Stomach (tissue), 4 donors: ENCODE results near the gene DNM3.

Experiments
- EP300 ChIP-seq: sonication (generic); formaldehyde crosslinking; IDR thresholded peaks from one replicate; pipeline ENCODE4 v1.6.1; 2017; ENCODE audit warnings: antibody characterized with exemption
- POLR2A ChIP-seq, 4 donors: fragments of 450-650 bp; IDR thresholded peaks; one replicate each; pipeline ENCODE4 v1.6.1; 2016; ENCODE audit warnings: antibody characterized with exemption in 4 of 4, control low read depth in 2 of 4, mild to moderate bottlenecking in 1 of 4, moderate library complexity in 1 of 4
- POLR2AphosphoS5 ChIP-seq, 3 donors: sonication (generic); formaldehyde crosslinking; IDR thresholded peaks; one replicate each; pipeline ENCODE4 v1.6.1; 2016; ENCODE audit warnings: antibody characterized with exemption in 3 of 3
- TF ChIP-seq, protein P1 (sequence below), 7 experiments: fragments of 450-650 bp in 4 of 7; fragments of 200-600 bp in 3 of 7; sonication (generic) in 3 of 7; IDR thresholded peaks; one replicate each; pipeline ENCODE4 v1.5.1; 2016 to 2019; ENCODE audit warnings: antibody characterized with exemption in 7 of 7, control low read depth in 2 of 7, mild to moderate bottlenecking in 1 of 7

- TF ChIP-seq, protein P1, sequence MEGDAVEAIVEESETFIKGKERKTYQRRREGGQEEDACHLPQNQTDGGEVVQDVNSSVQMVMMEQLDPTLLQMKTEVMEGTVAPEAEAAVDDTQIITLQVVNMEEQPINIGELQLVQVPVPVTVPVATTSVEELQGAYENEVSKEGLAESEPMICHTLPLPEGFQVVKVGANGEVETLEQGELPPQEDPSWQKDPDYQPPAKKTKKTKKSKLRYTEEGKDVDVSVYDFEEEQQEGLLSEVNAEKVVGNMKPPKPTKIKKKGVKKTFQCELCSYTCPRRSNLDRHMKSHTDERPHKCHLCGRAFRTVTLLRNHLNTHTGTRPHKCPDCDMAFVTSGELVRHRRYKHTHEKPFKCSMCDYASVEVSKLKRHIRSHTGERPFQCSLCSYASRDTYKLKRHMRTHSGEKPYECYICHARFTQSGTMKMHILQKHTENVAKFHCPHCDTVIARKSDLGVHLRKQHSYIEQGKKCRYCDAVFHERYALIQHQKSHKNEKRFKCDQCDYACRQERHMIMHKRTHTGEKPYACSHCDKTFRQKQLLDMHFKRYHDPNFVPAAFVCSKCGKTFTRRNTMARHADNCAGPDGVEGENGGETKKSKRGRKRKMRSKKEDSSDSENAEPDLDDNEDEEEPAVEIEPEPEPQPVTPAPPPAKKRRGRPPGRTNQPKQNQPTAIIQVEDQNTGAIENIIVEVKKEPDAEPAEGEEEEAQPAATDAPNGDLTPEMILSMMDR (IDR thresholded peaks at IDR 0.05) = no peak
- TF ChIP-seq POLR2A (IDR thresholded peaks at IDR 0.05) (no peak), EP300 (no peak), POLR2AphosphoS5 (IDR thresholded peaks at IDR 0.05) (no peak)
These were observed 344.7 kb downstream of the DNM3 start for GRCh38 chr1:172185996-172186395.
